SIG-M5 (cell line): ENCODE measurements around the gene CTPS2.
"Not testable (repeated sequence)": the region's sequence is repeated elsewhere in the genome, so short reads cannot be mapped to it uniquely, and the experiment has no call there.

Source experiments
- DNase-seq: peaks from one replicate; lab custom pipeline; 2025; lab: John Stamatoyannopoulos, UW

CTPS2 gene, protein sequence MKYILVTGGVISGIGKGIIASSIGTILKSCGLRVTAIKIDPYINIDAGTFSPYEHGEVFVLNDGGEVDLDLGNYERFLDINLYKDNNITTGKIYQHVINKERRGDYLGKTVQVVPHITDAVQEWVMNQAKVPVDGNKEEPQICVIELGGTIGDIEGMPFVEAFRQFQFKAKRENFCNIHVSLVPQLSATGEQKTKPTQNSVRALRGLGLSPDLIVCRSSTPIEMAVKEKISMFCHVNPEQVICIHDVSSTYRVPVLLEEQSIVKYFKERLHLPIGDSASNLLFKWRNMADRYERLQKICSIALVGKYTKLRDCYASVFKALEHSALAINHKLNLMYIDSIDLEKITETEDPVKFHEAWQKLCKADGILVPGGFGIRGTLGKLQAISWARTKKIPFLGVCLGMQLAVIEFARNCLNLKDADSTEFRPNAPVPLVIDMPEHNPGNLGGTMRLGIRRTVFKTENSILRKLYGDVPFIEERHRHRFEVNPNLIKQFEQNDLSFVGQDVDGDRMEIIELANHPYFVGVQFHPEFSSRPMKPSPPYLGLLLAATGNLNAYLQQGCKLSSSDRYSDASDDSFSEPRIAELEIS

DNA sequence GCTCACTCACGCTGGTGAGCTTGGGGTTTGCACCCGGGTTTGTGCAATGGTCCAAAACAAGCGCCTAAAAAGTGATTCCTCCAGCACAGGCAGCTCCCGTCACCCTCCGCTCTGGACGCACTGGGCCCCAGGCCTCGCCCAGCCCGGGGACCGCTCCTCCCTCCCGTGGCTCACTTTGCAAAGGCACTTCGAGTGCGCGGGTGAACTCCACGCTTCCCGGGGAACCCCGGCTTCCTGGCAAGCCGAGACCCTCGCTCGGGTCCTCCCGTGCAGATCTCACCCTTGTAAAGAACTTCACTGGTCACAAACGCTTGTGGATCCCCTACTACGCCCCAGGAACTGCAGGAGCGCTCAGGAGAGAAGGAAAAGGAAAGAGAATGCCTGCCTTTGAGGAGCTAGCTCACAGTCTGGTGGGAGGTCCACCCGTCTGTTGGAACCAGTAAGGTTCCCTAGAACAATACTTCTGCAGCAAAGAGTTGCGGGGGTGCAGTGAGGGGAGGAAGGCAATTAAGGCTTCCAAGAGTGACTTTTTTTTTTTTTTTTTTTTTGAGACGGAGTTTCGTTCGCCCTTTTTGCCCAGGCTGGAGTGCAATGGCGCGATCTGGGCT is at the start of gene CTPS2:
Gene CTPS2, minus strand, starts transcription at position 122 of the 608 bp plus-strand sequence. CDS start 9,767 bp downstream, outside the sequence.
- no peak for DNase-seq

DNA sequence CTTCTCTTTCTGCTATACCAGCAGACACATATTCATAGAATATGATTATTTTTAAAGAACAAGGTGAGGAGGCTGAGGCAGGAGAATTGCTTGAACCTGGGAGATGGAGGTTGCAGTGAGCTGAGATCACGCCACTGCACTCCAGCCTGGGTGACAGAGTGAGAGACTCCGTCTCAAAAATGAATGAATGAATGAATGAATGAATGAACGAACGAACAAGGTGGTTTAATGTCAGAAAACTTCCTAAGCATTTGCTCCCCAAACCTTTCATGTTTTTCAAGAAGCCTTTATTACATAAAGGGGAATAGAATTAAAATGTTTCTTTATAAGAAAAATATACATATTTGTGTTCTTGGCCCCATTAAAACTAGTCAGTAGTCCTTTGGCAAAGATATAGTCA is 49.0 kb upstream of the CTPS2 start:
- not testable (repeated sequence) for DNase-seq

DNA sequence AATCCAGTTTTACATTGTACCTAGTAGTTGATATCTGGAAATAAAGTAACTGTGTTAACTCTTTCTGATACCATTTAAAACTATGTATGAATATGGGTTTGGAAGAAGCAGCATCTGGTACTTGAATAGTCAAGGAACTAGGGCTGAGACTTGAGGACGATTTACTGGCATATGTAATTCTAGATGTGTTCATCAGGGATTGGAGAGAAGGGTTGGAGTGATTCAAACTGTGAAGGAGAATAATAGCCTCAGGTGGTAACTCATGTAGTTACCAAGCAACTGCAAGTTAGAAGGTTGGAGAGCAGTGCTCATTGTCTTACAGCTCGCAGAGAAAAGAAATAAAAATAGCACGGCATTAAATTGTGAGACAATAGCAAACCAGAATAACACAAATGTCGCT is 44.3 kb upstream of the CTPS2 start:
- DNase-seq: no peak

DNA sequence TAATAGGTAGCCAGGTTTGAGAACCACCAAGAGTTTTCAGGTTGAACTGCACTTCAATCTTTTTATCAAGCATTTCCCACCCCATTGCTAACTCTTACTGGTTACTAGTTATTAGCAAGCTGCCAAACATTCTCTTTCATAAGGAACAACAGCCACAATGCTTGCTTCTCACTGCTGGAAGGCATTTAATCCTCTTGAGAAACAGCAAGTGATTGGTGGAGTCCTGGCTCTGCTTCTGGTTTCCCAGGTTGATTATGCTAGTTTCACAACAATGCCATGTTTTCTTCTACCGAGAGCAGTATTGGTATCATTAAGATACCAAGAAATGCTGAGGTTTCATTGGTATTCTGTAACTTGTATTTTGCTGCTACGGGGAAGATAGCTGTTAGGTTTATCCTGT is 41.5 kb upstream of the CTPS2 start:
- no peak for DNase-seq

DNA sequence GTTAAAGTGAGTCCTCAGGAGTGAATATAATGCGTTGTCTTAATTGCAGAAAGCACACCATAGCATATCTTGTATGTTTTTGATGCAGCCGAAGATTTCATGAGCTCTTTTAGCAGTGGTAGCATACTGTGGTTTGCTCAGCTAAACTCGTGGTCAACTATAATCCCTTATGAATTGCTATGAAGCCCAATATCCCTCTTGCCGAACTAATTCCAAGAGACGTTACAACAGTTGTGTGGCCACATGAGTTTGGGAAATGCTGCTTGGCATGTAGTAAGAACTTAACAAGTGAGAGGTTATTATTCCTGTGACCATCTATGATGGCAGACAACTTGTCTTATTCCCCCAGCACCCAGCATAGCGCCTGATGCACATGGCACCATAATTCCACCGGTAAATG is 37.7 kb upstream of the CTPS2 start:
- no peak for DNase-seq

DNA sequence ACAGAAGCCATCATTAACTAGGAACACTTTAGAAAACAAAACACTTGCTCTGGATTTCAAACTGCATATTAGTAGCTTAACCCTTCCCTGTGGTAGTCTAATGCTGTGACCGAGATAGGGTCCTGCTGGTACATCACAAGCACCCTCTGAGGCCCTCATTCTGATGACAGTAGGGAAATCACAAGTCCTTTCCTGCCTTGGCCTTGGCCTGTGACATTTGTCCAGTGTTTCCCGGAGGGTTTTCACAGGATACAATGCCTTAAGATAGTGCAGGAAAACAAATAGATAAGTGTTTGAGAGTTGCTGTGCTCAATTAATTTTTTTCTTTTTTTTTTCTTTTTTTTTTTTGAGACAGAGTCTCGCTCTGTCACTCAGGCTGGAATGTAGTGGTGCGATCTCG is 36.0 kb upstream of the CTPS2 start:
- no peak for DNase-seq

DNA sequence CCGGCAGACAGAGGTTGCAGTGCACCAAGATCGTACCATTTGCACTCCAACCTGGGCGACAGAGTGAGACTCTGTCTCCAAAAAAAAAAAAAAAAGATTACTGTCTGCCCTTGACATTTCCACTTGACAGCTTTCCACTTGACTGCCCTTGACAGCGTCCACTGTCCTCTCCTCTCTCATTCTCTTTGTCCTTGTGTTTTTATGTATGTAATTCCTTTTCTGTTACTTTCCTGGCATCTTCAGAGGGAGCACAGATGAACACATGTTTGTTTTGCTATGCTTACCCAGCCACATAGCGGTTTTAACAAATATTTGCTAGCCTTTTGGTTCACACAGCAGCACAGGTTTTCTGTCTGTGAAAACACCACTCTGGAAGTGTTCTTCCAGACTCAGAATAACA is 33.2 kb upstream of the CTPS2 start:
- DNase-seq: no peak

DNA sequence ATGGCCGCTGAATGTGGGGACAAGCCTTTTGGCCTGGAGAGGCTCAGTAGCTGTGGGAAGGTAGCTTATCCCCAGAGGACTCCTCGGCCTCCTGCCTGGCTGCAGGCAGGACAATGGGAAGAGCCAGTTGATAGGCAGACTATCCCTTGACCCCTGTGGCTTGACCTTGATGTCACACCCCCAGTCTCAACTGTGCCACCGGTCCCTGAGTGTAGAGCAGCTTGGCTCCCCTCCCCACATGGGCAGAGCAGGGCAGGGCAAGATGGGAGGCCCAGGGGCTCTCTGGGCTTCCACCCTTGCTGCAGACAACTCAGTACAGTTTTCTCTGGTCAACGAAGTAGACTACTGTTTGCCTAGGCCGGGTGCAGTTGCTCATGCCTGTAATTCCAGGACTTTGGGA is 32.6 kb upstream of the CTPS2 start:
- DNase-seq: no peak

DNA sequence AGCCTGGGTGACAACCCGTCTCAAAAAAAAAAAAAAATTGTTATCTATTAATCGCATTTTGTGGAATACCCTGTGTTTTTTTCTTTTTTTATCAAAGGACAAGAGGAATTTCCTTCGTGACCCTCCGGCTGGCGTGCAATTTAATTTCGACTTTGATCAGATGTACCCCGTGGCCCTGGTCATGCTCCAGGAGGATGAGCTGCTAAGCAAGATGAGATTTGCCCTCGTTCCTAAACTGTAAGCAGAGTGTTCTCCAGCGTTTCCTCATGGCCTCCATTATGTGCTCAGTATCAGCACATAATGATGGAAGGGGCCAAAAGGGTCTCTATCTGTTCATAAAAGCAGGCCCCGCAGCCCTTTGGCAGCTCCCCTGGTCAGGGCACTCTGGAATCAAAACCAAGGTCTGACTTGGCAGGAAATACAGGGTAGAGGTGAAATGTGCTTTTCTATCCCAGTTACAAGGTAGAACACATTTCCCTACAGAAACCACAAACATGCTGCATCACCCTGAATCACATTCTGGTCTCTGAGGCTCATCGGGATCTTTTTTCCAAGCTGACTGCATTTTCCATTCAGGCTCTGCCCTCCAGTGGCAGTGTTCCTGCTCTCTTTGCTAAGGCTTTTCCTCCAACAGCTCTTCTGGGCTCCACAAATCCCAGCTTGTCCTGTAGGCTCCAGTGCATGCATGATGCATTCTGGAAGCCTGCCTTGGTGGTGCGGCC is 31.3 kb upstream of the CTPS2 start:
- no peak for DNase-seq

DNA sequence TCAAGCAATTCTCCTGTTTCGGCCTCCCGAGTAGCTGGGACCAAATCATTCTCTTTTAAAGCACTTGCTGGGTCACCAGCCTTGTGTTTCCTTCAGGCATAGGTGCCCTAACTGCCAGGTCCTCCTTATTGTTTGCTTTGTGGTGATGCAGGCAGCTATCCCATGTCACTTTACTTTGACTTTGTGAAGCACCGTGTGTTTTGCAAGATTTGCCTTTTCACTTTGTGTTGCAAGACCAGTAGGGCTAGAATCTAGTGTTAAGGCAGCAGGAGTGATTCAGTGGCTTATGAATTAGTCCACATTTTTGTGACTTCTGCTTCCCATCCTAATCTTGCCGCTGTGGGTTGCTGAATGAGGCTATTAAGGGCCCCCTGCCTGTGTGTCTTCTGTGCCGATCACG is 27.1 kb upstream of the CTPS2 start:
- peak; percentile 49 for DNase-seq

DNA sequence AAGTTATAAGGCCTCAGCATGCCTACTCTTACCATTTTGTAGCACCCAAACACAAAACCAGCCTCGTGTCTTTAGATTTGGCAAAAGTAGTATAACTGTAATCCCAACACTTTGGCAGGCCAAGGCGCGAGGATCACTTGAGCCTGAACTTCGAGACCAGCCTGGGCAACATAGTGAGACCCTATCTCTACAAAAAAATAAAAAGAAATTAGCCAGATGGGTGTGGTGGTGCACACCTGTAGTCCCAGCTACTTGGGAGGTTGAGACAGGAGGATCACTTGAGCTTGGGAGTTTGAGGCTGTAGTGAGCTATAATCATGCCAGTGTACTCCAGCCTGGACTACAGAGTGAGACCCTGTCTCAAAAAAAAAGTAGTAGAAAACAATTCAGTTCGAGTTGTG is 24.6 kb upstream of the CTPS2 start:
- DNase-seq: no peak

DNA sequence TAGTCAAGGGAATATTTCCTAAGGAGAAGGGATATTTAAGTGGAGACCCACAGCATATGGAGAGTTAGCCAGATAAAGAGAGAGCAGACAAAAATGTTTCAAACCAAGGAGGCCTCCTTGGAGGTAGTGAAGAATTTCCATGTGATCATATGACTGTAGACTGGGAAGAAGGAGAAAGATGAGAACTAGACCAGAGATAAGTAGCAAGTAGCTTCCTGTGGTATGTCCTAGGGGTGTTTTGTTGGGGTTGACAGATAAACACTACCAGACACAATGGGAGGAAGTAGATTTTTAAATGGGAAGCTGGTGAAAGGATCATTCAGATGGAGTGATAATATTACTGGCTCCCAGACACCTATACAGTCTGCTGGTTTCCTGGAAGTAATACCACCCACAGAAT is 20.5 kb upstream of the CTPS2 start:
- no peak for DNase-seq

DNA sequence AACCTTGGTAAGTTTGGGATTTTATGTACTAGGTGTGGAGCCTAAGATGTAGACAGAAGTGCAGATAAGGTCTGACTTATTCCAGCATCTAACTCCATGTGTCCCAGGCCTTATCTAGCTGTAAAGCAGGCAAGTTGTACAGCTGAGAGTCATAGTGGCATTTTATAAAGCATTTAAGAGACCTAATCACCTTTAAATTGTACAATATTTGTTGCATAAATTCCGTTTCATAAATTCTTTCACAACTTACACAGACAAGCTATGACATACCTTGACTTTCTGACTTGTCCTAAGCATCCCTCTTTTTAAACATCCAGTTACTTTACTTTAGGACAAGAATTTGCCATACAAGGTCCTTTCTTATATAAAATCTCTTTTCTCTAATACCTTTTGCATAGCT is 18.0 kb upstream of the CTPS2 start:
- no peak for DNase-seq

DNA sequence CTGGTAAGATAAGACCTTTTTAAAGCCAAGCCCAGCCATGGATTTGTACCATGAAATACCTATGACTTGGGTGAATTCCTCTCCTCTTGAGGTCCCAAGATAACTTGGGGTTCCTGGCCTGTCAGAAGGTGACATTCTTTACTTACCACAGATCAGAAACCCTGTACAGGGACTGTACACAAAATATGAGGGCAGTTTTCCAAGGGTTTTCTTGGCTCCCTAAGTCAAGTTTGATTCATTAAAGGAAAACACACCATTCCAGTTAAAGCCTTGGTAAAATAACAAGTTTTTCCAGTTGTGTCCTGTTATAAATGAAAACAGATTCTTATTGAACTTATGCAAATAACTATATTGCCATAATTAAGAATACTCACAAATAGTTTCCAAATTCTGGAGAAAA is 15.2 kb upstream of the CTPS2 start:
- DNase-seq: no peak

DNA sequence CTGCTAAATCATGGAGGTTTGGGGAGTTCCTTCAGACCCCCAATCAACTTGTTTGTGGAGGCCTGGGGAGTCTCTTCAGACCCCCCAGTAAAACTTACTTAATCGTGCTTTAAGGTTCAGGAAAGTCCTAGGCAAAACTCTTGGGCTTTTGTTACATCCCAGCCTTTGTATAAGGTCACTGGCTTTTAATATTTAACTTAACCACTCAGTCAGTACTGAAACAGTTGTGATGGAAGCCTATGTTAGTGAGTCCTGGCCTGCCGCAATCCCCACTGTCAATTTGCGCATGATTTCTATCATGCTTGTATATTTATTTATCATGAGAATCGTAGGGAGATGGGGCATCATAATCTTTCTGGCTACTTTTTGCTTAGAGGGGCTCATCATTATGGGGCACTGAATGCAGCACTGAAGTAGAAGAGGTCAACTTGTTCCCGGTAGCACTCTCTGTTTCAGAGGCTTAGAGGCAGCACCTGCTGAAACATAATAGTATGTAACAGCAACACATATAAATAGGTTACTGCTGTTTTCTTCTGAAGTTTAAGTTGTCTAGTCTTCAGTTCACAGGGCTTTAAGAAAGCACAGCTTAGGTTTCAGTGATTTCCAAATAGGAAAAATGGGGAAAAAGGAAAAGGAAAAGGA is 14.0 kb upstream of the CTPS2 start:
- not testable (repeated sequence) for DNase-seq

DNA sequence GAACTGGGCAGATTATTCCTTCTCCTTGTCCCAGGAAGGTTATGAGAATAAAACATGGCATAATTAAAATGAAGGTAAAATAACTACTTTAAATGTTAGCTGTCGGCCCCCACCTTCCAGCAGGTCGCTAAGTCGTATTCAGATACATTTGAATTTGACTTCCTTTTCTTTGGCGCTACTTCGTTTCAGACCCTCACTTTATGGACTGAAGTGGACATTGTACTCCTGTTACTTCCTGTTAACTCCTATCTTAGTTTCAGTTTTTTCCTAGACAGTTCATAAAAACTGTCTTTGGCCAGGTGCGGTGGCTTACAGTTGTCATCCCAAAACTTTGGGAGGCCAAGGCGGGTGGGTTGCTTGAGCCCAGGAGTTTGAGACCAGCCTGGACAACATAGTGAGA is 12.6 kb upstream of the CTPS2 start:
- no peak for DNase-seq

DNA sequence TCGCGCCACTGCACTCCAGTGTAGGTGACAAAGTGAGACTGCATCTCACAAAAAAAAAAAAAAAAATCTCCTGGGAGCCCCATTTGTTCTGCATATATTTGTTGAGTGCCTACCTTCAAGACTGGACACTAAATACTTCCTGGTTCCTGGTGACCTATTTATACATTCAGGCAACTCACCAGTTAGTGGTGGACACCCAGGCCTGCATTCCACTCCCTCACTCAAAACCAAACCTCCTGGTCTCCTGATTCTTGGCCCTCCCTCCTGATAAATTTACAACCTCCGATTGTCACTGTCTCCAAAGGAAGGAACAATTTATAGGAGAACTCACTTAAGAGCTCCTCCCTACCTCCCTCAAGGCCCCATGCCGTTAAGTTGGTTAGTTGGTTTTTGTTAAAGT is 10.0 kb upstream of the CTPS2 start:
- DNase-seq: no peak

DNA sequence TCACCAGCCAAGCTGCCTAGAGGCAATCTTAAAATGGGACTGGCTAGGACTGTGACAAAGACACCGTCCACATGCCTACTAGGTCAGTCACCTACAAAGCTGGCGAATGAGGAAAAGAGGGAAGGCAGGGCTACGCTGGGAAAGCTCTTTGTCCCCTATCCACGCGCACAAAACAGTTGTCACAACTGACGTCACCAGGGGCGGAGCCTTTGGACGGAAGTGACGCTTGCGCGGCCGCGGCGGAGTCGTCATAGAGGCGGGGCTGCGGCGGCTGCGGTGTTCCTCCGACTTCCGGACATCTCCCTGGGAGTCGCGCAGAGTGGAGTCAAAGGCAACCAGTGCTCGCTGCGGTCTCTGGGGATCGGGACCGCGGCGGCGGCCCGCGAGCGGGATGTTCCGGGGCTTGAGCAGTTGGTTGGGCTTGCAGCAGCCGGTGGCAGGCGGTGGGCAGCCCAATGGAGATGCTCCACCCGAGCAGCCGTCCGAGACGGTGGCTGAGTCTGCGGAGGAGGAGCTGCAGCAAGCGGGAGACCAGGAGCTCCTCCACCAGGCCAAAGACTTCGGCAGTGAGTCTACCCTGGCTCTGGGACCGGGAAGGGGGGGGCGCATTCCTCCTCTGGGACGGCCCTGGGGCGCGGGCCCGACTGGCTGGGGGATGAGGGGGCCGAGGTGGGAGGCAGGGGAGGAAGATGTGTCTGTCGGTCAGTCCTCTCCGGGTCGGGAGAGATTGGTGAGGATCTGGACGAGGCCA is 7.0 kb upstream of the CTPS2 start, which contains the start of gene SYAP1:
Gene SYAP1, plus strand, starts transcription at position 279 of the 751 bp plus-strand sequence. Its CDS starts 113 bp downstream, at position 392.
- peak; percentile 44 for DNase-seq

DNA sequence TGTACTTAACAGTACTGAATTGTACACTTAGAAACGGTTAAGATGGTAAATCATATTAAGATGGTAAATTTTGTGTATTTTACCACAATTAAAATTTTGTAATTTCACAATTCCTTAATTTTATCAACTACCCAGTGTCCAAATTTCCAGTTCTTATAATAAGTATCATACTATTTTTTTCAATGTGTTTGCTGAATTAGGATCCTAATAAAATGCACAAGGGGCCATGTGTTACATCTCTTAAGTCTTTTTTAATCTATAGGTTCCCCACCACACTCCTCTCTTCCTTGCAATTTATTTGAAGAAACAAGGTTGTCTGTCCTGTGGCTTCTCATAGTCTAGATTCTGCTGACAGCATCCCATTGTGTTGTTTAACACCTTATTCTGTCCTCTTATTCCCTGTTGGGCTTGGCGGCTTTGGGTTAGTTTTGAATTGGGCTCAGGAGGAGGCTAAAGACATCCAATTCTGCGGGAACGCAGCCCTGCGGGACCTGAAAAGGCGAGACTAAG is 6.4 kb upstream of the CTPS2 start:
- DNase-seq: no peak

DNA sequence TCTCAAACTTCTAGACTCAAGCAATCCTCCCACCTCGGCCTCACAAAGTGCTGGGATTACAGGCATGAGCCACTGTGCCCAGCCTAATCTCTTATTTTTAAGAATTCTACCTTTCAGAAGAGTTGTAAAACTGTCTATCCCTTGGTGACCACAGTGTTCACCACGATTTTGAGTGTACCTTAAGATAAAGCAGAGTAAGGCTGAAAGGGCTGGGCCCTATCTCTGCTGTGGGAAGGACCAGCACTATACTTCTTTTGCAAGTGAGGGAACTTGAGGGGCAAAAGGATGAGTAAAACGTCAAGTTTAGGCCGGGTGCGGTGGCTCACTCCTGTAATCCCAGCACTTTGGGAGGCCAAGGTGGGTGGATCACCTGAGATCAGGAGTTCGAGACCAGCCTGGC is 4.0 kb upstream of the CTPS2 start:
- not testable (repeated sequence) for DNase-seq

DNA sequence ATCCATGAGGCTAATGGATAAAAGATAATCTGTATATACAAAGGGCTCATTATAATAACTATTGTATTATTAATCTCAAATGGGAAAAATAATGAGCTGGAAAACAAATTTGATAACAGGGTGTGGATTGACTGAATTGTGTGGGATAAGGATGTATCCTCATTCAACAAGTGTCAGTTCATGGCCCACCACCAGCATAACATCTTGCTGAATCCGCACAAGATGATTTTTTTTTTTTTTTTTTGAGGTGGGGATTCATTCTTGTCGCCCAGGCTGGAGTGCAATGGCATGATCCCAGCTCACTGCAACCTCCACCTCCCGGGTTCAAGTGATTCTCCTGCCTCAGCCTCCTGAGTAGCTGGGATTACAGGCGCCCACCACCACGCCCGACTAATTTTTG is 3.2 kb upstream of the CTPS2 start:
- DNase-seq: not testable (repeated sequence)
